ENCODE data around the gene SRCIN1. TPM values are rescaled to one million over a fixed set of nuclear protein-coding genes. Genes with fewer than 3 reads are reported as not detected.
"Not testable (repeated sequence)": the region's sequence is repeated elsewhere in the genome, so short reads cannot be mapped to it uniquely, and the experiment has no call there.

The SRCIN1 gene
- total RNA-seq, 4 donors from 2014 or later: 0.09 to 1.7 (median 1.3) TPM

DNA sequence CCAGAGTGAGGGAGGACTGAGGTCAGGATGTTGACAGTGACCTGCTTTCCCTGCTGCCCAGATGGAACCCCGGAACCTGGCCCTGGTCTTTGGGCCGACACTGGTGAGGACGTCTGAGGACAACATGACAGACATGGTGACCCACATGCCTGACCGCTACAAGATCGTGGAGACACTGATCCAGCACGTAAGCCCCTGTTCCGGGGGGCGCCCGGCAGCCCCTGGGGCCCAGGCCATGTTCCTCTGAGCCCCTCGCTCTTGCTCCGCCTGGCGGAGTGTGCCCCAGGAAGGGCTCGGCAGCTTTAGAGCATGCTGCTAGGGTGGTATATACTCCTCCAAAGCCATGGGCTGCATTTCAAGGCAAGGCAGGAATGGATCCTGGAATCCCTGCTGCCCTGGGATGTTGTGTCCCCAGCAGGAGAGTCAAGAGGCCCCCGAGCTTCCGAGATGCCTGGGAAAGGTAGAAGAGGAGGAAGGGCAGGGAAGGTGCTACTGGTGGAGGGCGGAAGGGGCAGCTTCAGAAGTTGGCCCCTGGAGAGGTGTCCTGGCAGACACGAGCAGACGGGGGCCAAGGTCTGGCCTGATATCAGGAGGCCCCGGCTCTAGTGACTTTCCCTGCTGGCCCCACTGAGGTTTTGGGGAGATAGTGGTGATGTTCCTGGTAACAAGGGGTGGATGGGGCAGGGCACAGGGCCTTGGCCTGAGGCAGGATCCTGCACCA is 114.2 kb downstream of the SRCIN1 start:
- TF ChIP-seq, protein P1, sequence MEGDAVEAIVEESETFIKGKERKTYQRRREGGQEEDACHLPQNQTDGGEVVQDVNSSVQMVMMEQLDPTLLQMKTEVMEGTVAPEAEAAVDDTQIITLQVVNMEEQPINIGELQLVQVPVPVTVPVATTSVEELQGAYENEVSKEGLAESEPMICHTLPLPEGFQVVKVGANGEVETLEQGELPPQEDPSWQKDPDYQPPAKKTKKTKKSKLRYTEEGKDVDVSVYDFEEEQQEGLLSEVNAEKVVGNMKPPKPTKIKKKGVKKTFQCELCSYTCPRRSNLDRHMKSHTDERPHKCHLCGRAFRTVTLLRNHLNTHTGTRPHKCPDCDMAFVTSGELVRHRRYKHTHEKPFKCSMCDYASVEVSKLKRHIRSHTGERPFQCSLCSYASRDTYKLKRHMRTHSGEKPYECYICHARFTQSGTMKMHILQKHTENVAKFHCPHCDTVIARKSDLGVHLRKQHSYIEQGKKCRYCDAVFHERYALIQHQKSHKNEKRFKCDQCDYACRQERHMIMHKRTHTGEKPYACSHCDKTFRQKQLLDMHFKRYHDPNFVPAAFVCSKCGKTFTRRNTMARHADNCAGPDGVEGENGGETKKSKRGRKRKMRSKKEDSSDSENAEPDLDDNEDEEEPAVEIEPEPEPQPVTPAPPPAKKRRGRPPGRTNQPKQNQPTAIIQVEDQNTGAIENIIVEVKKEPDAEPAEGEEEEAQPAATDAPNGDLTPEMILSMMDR (IDR thresholded peaks at IDR 0.05): peak in 1 of 6 experiments; percentile 17
- H3K9me3 ChIP-seq, DNase-seq, H3K4me1 ChIP-seq, H3K27me3 ChIP-seq, H3K4me3 ChIP-seq: not testable (repeated sequence)
- intact Hi-C loops (cut with DNase I): loop anchor here (10.0 kb wide), 2 partner anchors 93 to 173 kb away; no protein-coding TSS in a partner anchor
- Histone ChIP-seq H3K36me3 (peaks cover 6 to 96% (median 27%) of the 10 kb centered on the region in 3 donors), H3K27ac (peak overlapping the region in 2 of 4 donors; percentile 21)
- 74 to 75% methylated on average over 6 of the region's 19 CpGs for WGBS, 2 donors

DNA sequence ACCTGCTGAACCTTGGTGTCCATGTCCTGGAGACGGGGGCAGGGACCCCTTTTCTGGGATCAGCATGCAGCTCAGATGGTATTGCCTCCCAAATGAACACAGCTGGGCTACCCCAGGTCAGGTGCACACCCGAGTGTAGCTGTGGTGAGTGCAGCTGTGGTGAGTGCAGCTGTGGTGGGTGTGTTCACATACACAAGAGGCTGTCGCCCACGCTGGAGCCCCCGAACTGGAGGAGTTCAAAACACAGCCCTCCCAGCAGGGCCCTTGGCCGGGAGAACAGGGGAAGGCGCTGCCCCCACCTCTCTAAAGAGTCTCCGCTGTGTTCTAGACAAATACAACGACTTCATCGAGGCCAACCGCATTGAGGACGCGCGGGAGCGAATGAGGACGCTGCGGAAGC is 116.0 kb downstream of the SRCIN1 start:
- H3K4me3 ChIP-seq, H3K27me3 ChIP-seq, H3K9me3 ChIP-seq, H3K27ac ChIP-seq, DNase-seq: not testable (repeated sequence)
- WGBS, 2 donors: 96 to 100% methylated on average over 3 to 12 of the region's 17 CpGs
- Histone ChIP-seq H3K4me1 (peaks cover under 1 to 11% (median under 1%) of the 10 kb centered on the region in 3 donors), H3K36me3 (peaks cover 6 to 93% (median 27%) of the 10 kb centered on the region in 3 donors)
- intact Hi-C loops (cut with DNase I): loop anchor here (10.0 kb wide), 2 partner anchors 95 to 175 kb away; no protein-coding TSS in a partner anchor

DNA sequence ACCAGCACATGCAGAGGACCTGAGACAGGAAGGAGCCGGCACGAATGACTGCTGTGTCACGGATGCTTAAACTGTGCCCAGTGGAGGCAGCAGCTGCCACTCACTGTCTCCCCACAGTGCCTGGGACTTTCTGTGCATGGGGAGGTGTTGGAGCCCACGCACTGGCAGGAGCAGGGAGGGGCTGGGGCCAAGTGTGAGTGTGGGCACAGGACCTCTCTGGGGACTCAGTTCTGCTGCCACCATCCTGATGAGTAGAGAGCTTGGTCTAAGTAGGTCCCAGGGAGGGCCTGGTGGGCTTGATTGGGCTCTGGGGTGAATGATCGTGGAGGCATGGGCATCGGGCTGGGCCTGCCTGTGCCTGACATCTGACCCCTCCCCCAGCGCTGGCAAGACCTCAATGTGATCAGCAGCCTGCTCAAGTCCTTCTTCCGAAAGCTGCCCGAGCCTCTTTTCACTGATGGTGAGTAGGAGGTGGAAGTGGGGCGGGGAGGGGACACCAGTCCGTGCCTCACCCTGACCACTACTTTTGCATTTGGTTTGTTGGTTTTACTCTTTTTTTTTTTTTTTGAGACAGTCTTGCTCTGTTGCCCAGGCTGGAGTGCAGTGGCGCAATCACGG is 120.0 kb downstream of the SRCIN1 start:
- 69 to 71% methylated on average over 9 to 12 of the region's 13 CpGs for WGBS, 2 donors

DNA sequence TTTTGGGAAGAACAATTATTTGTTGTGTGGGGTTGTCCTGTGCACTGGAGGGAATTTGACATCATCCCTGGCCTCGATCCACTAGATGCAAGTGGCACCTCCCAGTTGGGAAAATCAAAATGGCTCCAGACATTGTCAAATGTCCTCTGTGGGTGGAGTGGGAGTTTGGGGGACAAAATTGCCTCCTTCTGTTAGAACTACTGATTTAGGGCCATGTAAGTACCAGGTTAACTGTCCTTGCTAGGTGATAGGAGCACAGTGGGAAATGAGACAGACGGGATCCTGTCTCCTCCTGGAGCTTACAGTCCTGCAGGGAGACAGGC is 120.6 kb downstream of the SRCIN1 start:
- H3K4me1 ChIP-seq: peaks cover 10 to 28% (median 14%) of the 10 kb centered on the region in 3 donors
- intact Hi-C loops (cut with DNase I): no loop called here
- peak overlapping the region; percentile 21 to 85 (median 63) for H3K27ac ChIP-seq
- 41 to 42% methylated on average over 2 of the region's 2 CpGs for WGBS, 2 donors
- no peak for DNase-seq
- H3K36me3 ChIP-seq: peaks cover 0 to 87% (median 5%) of the 10 kb centered on the region in 3 donors
- H3K27me3 ChIP-seq: no peaks in the 10 kb centered on the region
- H3K4me3 ChIP-seq: no peak overlapping the region
- TF ChIP-seq, protein P1 (IDR thresholded peaks at IDR 0.05): no peak
- TF ChIP-seq POLR2A (IDR thresholded peaks at IDR 0.05): no peak
- H3K9me3 ChIP-seq: no peaks in the 10 kb centered on the region

More for the DNA sequence above, 120.0 kb downstream of the SRCIN1 start:
- H3K9me3 ChIP-seq; intact Hi-C loops (cut with DNase I); H3K4me3 ChIP-seq; DNase-seq; H3K27me3 ChIP-seq: not testable (repeated sequence)
- Histone ChIP-seq H3K36me3 (peaks cover 0 to 87% (median 11%) of the 10 kb centered on the region in 3 donors), H3K27ac (peak overlapping the region in 3 of 4 donors; percentile 56 to 85 (median 70)), H3K4me1 (peaks cover 10 to 28% (median 14%) of the 10 kb centered on the region in 3 donors)

DNA sequence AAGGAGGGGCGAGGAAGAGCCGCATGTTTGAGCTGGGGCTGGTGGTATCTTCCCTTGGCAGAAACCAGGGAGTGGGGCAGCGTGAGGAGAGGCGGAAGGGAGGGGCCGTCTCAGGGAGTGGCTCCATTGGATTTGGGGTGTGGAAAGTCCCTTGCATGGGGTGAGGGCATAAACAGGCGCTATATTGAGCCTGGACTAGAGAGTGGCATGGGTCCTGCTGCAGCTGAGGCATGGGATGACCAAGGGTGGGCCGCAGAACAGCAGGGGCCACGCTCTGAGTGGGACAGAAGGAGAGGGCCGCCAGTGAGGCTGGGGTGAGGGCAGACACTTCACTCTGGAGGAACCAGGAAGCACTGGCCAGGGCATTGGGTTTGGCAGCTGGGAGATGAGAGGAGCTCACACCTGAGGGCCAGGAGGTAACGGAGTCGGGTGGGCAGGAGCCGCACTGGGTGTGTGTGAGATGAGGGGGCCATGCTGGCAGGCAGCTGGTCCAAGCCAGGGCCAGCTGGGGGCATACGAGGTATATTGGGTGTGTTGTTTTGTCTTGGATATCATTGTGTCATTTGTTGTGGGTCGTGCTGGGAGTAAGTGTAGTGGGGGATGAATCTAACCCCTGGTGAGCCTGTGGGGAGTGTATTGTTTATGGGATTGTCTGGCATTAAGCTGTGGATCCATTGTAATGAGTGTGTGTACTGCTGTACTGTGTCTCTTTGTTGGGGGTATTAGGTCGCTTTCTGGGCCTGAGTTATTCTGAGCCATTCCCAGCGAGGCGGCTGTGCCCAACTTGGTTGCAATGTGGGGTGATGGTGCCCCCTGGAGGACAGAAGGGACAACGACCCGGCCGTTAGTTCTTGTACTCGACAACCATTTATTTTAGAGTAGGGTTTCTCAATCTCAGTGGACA is 121.3 kb downstream of the SRCIN1 start:
- 19 to 33% methylated on average over 14 to 15 of the region's 21 CpGs for WGBS, 2 donors
- intact Hi-C loops (cut with DNase I); H3K9me3 ChIP-seq; H3K4me3 ChIP-seq; DNase-seq; H3K27me3 ChIP-seq: not testable (repeated sequence)
- TF ChIP-seq, protein P1 (IDR thresholded peaks at IDR 0.05): peak; percentile 58 to 91 (median 90)
- Histone ChIP-seq H3K36me3 (peaks cover 0 to 87% (median 0%) of the 10 kb centered on the region in 3 donors), H3K4me1 (peaks cover 10 to 28% (median 14%) of the 10 kb centered on the region in 3 donors), H3K27ac (peak overlapping the region; percentile 70 to 85 (median 75))

DNA sequence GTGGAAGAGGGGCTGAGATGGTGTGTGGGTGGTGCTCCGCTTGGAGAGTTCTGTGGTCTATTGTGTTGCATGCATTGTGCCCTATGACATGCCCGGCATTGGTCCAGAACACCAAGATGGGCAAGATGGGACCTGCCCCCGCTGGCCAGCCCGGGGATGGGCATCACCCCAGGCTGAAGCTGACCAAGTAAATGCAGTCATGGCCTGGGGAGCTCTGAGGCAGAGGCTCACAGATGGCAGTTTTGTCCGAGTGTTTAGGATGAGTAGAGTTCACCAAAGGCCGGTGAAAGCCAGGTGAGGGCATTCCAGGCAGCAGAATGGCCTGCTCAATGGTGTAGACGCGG is 123.1 kb downstream of the SRCIN1 start:
- intact Hi-C loops (cut with DNase I); H3K4me3 ChIP-seq; H3K27me3 ChIP-seq; H3K9me3 ChIP-seq; DNase-seq: not testable (repeated sequence)
- 83 to 95% methylated on average over 2 to 4 of the region's 8 CpGs for WGBS, 2 donors
- peaks cover 0 to 87% (median 10%) of the 10 kb centered on the region in 3 donors for H3K36me3 ChIP-seq
- peak overlapping the region in 1 of 4 donors; percentile 85 for H3K27ac ChIP-seq
- peaks cover 10 to 28% (median 14%) of the 10 kb centered on the region in 3 donors for H3K4me1 ChIP-seq

DNA sequence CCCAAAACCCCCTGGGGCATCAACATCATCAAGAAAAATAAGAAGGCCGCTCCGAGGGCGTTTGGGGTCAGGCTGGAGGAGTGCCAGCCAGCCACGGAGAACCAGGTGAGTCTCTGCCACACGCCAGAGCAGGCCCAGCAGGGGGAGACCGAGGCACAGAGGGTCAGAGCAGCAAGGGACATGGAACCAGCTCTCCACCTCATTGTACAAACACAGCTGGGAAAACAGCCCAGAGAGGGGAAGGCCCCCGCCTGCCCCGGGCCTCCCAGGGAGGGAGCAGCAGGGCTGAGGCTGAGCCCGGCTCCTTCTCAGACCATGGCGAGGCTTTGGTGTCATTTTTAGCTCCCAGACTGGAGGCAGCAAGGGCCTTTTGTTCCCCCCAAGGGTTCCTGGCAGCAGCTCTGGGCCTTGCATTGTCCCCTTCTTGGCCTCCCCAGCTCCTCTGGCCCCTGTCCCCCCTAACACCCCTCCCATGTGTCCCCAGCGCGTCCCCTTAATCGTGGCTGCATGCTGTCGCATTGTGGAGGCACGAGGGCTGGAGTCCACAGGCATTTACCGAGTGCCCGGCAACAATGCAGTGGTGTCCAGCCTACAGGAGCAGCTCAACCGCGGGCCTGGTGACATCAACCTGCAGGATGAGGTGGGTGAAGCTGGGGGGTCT is 123.6 kb downstream of the SRCIN1 start:
- intact Hi-C loops (cut with DNase I); H3K27ac ChIP-seq: not testable (repeated sequence)

More for the DNA sequence above, 123.6 kb downstream of the SRCIN1 start:
- WGBS, 2 donors: 52 to 68% methylated on average over 4 to 5 of the region's 19 CpGs
- not testable (repeated sequence) for H3K9me3 ChIP-seq, H3K4me3 ChIP-seq, H3K27me3 ChIP-seq, DNase-seq
- Histone ChIP-seq H3K4me1 (peaks cover 10 to 28% (median 14%) of the 10 kb centered on the region in 3 donors), H3K36me3 (peaks cover 0 to 87% (median 10%) of the 10 kb centered on the region in 3 donors)
